Esophagus squamous epithelium (tissue), 5 donors: Measurements from ENCODE around the gene KLF1. TPM values are rescaled to one million over a fixed set of nuclear protein-coding genes. Genes with fewer than 3 reads are reported as not detected.
"Not testable (repeated sequence)": the region's sequence is repeated elsewhere in the genome, so short reads cannot be mapped to it uniquely, and the experiment has no call there.

Source experiments
- DNase-seq: peaks from one replicate; lab custom pipeline; 2025; lab: John Stamatoyannopoulos, UW
- H3K27ac ChIP-seq, 4 donors: fragments of 200-600 bp; sonication (generic); one replicate each; pipeline ENCODE4 v1.5.1; 2016 to 2019; ENCODE audit warnings: mild to moderate bottlenecking in 1 of 4
- H3K27me3 ChIP-seq, 4 donors: fragments of 200-600 bp; sonication (generic); 1 replicate in 3 of 4; 2 replicates in 1 of 4; pipeline versions ENCODE4 v1.5.1 to v1.6.0; 2017 to 2021; ENCODE audit warnings: antibody characterized with exemption in 1 of 4
- H3K36me3 ChIP-seq, 3 donors: fragments of 200-600 bp; sonication (generic); one replicate each; pipeline ENCODE4 v1.5.1; 2016 to 2019
- H3K4me1 ChIP-seq, 3 donors: fragments of 200-600 bp; sonication (generic); one replicate each; pipeline ENCODE4 v1.5.1; 2017 to 2019
- H3K4me3 ChIP-seq, 4 donors: fragments of 200-600 bp; sonication (generic); 1 replicate in 3 of 4; 2 replicates in 1 of 4; pipeline ENCODE4 v1.5.1; 2016 to 2019; ENCODE audit warnings: mild to moderate bottlenecking in 2 of 4, moderate library complexity in 1 of 4
- H3K9me3 ChIP-seq, 3 donors: fragments of 200-600 bp; sonication (generic); one replicate each; pipeline ENCODE4 v1.5.1; 2016 to 2019
- POLR2A ChIP-seq, 4 donors: fragments of 450-650 bp; IDR thresholded peaks; one replicate each; pipeline ENCODE4 v1.6.1; 2017; ENCODE audit warnings: antibody characterized with exemption in 4 of 4, mild to moderate bottlenecking in 4 of 4, moderate library complexity in 3 of 4
- WGBS, 2 donors: methylation state at CpG; one replicate each; pipeline ENCODE4 v1.1.5; 2018; 5-methylcytosine and 5-hydroxymethylcytosine counted together
- intact Hi-C: fragments of 100-400 bp; cut with DNase I; formaldehyde crosslinking; loops from one replicate; pipeline ENCODE4 v1.15.0; 2022
- total RNA-seq, 4 donors: library from RNA; depleted of rRNA; stranded (reverse); fragments of >200 nt; gene quantifications; one replicate each; pipeline ENCODE4 v1.1.0, GENCODE V29; 2016
- TF ChIP-seq, protein P1 (sequence below), 6 experiments: fragments of 450-650 bp in 4 of 6; fragments of 200-600 bp in 2 of 6; sonication (generic) in 2 of 6; IDR thresholded peaks; one replicate each; pipeline ENCODE4 v1.5.1; 2016 to 2019; ENCODE audit warnings: antibody characterized with exemption in 6 of 6, mild to moderate bottlenecking in 4 of 6, moderate library complexity in 4 of 6
- donor health status: DM: yes; HTN: yes; CAD: no.

The KLF1 gene
- total RNA-seq, 4 donors from 2014 or later: not detected

DNA sequence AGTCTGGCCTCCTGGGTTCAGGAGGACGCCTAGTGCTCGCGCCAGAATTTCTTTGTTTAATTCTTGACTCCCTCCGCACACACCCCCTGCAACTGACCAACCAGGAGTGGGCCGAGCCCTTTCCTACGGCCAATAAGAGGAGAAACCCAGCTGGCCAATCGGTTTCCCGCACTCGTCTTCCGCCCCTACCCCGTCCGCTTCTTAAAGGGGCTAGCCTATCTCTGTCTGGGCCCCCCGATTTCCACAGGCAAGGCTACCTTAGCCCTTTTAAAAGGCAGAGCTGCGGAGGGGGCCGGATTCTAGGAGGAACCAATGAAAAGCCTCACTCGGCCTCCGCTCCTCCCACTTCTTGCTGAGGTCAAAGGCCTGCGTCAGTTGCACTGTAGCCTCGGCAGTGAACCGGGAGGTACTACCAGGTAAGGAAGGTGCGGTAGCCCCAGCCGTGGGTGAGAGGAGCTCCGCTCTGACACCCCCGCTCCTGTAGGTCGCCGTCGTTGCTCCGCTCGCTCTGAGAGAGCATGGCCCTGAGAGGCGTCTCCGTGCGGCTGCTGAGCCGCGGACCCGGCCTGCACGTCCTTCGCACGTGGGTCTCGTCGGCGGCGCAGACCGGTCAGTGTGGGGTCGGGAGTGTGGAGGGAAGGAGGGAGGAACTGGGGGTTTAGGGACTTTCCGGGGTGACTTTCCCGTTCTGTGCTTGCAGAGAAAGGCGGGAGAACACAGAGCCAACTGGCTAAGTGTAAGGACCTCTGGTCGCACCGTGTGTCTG is 4.0 kb upstream of the KLF1 start, which contains the start of gene GCDH:
Gene GCDH (plus strand): TSS at position 374 of the 766 bp plus-strand sequence. CDS start 145 bp downstream, at position 519.
- Histone ChIP-seq H3K4me3 (peak within 1 kb of the TSS; percentile 62 to 98 (median 89)), H3K9me3 (no peaks in the 10 kb centered on the region), H3K36me3 (peaks cover under 1 to 38% (median 6%) of the 10 kb centered on the region in 3 donors), H3K27ac (peak within 1 kb of the TSS; percentile 67 to 94 (median 90)), H3K27me3 (peaks cover 0 to 13% (median 0%) of the 10 kb centered on the region in 4 donors), H3K4me1 (peaks cover 11 to 29% (median 16%) of the 10 kb centered on the region in 3 donors)
- peak in 3 of 4 donors; percentile 69 to 88 (median 82) for TF ChIP-seq POLR2A (IDR thresholded peaks at IDR 0.05)
- TF ChIP-seq, protein P1, sequence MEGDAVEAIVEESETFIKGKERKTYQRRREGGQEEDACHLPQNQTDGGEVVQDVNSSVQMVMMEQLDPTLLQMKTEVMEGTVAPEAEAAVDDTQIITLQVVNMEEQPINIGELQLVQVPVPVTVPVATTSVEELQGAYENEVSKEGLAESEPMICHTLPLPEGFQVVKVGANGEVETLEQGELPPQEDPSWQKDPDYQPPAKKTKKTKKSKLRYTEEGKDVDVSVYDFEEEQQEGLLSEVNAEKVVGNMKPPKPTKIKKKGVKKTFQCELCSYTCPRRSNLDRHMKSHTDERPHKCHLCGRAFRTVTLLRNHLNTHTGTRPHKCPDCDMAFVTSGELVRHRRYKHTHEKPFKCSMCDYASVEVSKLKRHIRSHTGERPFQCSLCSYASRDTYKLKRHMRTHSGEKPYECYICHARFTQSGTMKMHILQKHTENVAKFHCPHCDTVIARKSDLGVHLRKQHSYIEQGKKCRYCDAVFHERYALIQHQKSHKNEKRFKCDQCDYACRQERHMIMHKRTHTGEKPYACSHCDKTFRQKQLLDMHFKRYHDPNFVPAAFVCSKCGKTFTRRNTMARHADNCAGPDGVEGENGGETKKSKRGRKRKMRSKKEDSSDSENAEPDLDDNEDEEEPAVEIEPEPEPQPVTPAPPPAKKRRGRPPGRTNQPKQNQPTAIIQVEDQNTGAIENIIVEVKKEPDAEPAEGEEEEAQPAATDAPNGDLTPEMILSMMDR (IDR thresholded peaks at IDR 0.05): peak in 1 of 6 experiments; percentile 41
- WGBS, 2 donors: 0% methylated on average over 21 to 45 of the region's 49 CpGs
- peak; percentile 97 for DNase-seq
- intact Hi-C loops: no loop called here

DNA sequence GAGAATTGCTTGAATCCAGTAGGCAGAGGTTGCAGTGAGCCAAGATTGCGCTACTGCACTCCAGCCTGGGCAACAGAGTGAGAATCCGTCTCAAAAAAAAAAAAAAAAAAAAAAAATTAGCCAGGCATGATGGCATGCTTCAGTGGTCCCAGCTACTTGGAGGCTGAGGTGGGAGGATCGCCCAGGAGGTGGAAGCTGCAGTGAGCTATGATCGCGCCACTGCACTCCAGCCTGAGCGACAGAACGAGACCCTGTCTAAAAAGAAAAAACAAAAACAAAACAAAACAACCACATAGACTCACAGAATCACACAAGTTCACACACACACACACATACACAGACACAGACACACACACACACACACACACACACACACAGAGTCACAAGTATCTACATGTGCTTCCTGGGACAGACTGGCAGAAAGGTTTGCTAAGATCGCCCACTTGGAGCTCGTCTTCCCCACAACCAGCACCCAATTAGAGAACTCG is 3.3 kb upstream of the KLF1 start:
- H3K9me3 ChIP-seq, DNase-seq, intact Hi-C loops: not testable (repeated sequence)
- peak overlapping the region in 3 of 4 donors; percentile 83 to 98 (median 95) for H3K4me3 ChIP-seq
- H3K4me1 ChIP-seq: peaks cover 15 to 35% (median 21%) of the 10 kb centered on the region in 3 donors
- WGBS, 2 donors: 30 to 32% methylated on average over 10 of the region's 10 CpGs
- peaks cover 0 to 19% (median 0%) of the 10 kb centered on the region in 4 donors for H3K27me3 ChIP-seq
- H3K27ac ChIP-seq: peak overlapping the region; percentile 56 to 94 (median 75)
- peaks cover 0 to 32% (median 6%) of the 10 kb centered on the region in 3 donors for H3K36me3 ChIP-seq

DNA sequence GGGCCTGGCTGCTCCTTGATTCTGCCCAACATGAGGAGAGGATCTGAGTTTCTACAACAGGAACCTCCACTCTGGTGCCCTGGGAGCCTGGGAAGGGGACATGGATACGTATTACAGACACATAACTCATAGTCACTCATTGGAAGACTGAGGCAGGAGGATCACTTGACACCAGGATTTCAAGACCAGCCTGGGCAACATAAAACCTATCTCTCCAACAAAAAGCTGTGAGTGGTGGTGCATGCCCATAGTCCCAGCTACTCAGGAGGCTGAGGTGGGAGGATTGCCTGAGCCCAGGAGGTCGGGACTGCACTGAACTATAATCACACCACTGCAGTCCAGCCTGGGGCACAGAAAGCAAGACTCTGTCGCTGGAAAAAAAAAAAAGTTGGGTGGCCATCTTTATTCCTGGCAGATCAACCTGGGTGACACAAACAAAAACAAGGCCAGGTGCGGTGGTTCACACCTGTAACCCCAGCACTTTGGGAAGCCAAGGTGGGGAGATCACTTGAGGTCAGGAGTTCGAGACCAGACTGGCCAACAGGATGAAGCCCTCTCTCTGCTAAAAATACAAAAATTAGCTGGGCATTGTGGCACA is 1.1 kb upstream of the KLF1 start:
- WGBS, 2 donors: 58 to 67% methylated on average over 4 to 5 of the region's 5 CpGs
- Histone ChIP-seq H3K27me3 (peaks cover 0 to 35% (median 0%) of the 10 kb centered on the region in 4 donors), H3K4me3 (no peak overlapping the region), H3K9me3 (peaks cover 0 to 17% (median 14%) of the 10 kb centered on the region in 3 donors), H3K4me1 (peaks cover 15 to 46% (median 27%) of the 10 kb centered on the region in 3 donors), H3K36me3 (peaks cover 0 to 9% (median 0%) of the 10 kb centered on the region in 3 donors), H3K27ac (no peak overlapping the region)
- DNase-seq: no peak
- intact Hi-C loops: no loop called here
- no peak for TF ChIP-seq POLR2A (IDR thresholded peaks at IDR 0.05)
- TF ChIP-seq, protein P1 (IDR thresholded peaks at IDR 0.05): no peak

DNA sequence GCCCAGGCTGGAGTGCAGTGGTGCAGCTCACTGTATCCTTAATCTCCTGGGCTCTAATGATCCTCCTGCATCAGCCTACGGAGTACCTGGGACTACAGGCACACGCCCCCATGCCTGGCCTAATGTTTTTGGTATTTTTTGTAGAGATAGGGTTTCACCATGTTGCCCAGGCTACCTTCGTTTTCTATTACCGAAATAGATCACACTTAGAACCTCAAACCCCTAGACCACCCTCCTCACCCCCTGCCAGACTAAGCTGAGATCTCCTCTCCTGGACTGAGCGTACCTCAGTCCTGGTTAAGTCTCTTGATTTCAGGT is 391 bp downstream of the KLF1 start:
- intact Hi-C loops: no loop called here
- DNase-seq: no peak
- Histone ChIP-seq H3K27ac (no peak overlapping the region), H3K4me3 (no peak overlapping the region), H3K27me3 (peaks cover 0 to 35% (median 0%) of the 10 kb centered on the region in 4 donors), H3K4me1 (peaks cover 9 to 38% (median 18%) of the 10 kb centered on the region in 3 donors), H3K9me3 (peaks cover 0 to 17% (median 14%) of the 10 kb centered on the region in 3 donors), H3K36me3 (no peaks in the 10 kb centered on the region)
- WGBS, 2 donors: 72 to 90% methylated on average over 5 of the region's 5 CpGs
- TF ChIP-seq POLR2A (IDR thresholded peaks at IDR 0.05): no peak
- TF ChIP-seq, protein P1 (IDR thresholded peaks at IDR 0.05): no peak

DNA sequence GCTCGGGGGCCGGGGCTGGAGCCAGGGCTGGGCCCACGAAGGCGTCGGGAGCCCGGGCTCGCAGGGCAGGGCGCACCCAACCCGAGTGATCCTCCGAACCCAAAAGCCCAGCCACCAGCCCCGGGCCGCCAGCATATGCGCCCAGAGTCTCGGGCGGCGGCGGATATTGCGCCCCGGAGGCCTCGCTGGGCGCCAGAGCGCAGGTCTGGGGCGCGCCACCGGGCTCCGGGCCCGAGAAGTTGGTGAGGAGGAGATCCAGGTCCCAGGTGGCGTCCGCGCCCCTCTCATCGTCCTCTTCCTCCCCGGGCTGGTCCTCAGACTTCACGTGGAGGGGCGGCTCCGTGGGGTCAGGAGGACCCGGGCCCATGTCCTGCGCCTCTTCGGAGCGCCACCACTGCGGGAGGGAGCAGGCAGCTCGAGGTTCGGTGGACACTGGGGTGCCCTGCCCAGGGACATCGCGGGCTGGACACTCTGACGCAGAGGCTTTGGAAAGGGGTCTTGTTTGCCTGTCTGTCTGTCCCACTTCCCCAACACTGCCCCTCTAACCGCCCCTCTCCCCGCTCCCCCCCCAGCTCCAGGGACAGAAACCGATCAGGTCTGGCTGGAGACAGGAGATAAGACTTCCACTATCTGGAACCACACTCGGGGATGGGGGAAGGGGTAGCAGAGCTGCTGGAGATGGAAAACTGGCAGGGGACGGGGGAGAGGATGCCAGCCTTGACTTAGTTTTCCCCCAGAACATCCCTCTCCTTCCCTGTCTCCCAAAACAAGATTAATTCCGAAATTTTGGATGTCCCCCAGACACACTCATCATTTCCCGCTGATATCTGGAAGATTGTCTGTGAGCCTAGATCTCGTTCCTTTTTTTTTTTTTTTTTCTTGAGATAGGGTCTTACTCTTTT is 1.0 kb downstream of the KLF1 start:
- H3K36me3 ChIP-seq: no peaks in the 10 kb centered on the region
- peaks cover 0 to 35% (median 0%) of the 10 kb centered on the region in 4 donors for H3K27me3 ChIP-seq
- WGBS, 2 donors: 28 to 46% methylated on average over 7 to 8 of the region's 53 CpGs
- peak overlapping the region; percentile 32 to 68 (median 44) for H3K4me3 ChIP-seq
- no peak for DNase-seq
- H3K4me1 ChIP-seq: peaks cover 5 to 35% (median 16%) of the 10 kb centered on the region in 3 donors
- TF ChIP-seq POLR2A (IDR thresholded peaks at IDR 0.05): no peak
- TF ChIP-seq, protein P1 (IDR thresholded peaks at IDR 0.05): peak in 1 of 6 experiments; percentile 5
- peak overlapping the region in 3 of 4 donors; percentile 30 to 76 (median 60) for H3K27ac ChIP-seq
- peaks cover 0 to 17% (median 14%) of the 10 kb centered on the region in 3 donors for H3K9me3 ChIP-seq
- intact Hi-C loops: no loop called here
